Astrocyte (in vitro differentiated cells and primary cell): ENCODE results near the gene H3-3A. TPM values are rescaled to one million over a fixed set of nuclear protein-coding genes. Genes with fewer than 3 reads are reported as not detected.

Source experiments
- DNase-seq: peaks from one replicate; pipeline ENCODE4 v3.0.0-alpha.2; 2010; ENCODE audit warnings: low read depth
- FAIRE-seq: peaks from 2 replicates; lab custom pipeline; 2011; peaks lifted over from hg19 to GRCh38; lab: Jason Lieb, UNC
- H2AFZ ChIP-seq: 2 replicates; pipeline ENCODE4 v1.6.0; 2012; ENCODE audit warnings: low read depth, low read length, inconsistent platforms
- H3K27ac ChIP-seq: 2 replicates; pipeline ENCODE4 v1.5.1; 2011; ENCODE audit warnings: low read depth, low read length, inconsistent platforms
- H3K27me3 ChIP-seq: 2 replicates; pipeline ENCODE4 v1.6.0; 2011; ENCODE audit warnings: low read length, inconsistent platforms; ENCODE audit not compliant: insufficient read depth
- H3K36me3 ChIP-seq: 2 replicates; pipeline ENCODE4 v1.5.1; 2011; ENCODE audit warnings: low read length, inconsistent platforms; ENCODE audit not compliant: insufficient read depth
- H3K4me1 ChIP-seq: 2 replicates; pipeline ENCODE4 v1.5.1; 2011; ENCODE audit warnings: low read length, inconsistent platforms; ENCODE audit not compliant: insufficient read depth
- H3K4me2 ChIP-seq: 2 replicates; pipeline ENCODE4 v1.6.0; 2012; ENCODE audit warnings: low read length, inconsistent platforms
- H3K4me3 ChIP-seq: 2 replicates; pipeline ENCODE4 v1.5.1; 2011; ENCODE audit warnings: low read depth, mild to moderate bottlenecking, low read length, inconsistent platforms; ENCODE audit not compliant: insufficient read depth
- H3K79me2 ChIP-seq: 2 replicates; pipeline ENCODE4 v1.6.0; 2012; ENCODE audit warnings: mild to moderate bottlenecking, low read length, inconsistent platforms; ENCODE audit not compliant: insufficient read depth
- H3K9ac ChIP-seq: 2 replicates; pipeline ENCODE4 v1.6.0; 2012; ENCODE audit warnings: mild to moderate bottlenecking, low read length, inconsistent platforms
- H3K9me3 ChIP-seq: 2 replicates; pipeline ENCODE4 v1.5.1; 2012; ENCODE audit warnings: low read depth, mild to moderate bottlenecking, low read length, inconsistent platforms; ENCODE audit not compliant: insufficient read depth
- H4K20me1 ChIP-seq: 2 replicates; pipeline ENCODE4 v1.6.0; 2012; ENCODE audit warnings: low read length, inconsistent platforms; ENCODE audit not compliant: insufficient read depth
- H3K27ac Mint-ChIP-seq: one replicate; pipeline ENCODE4 v1.8.0; 2021; ENCODE audit warnings: mild to moderate bottlenecking, mixed read lengths; ENCODE audit not compliant: unreplicated experiment
- H3K27me3 Mint-ChIP-seq: one replicate; pipeline ENCODE4 v1.8.0; 2021; ENCODE audit warnings: low read depth, mixed read lengths; ENCODE audit not compliant: unreplicated experiment
- H3K36me3 Mint-ChIP-seq: one replicate; pipeline ENCODE4 v1.8.0; 2021; ENCODE audit warnings: low read depth, mixed read lengths; ENCODE audit not compliant: unreplicated experiment
- H3K4me1 Mint-ChIP-seq: one replicate; pipeline ENCODE4 v1.8.0; 2021; ENCODE audit warnings: low read depth, mixed read lengths; ENCODE audit not compliant: unreplicated experiment
- H3K4me3 Mint-ChIP-seq: one replicate; pipeline ENCODE4 v1.8.0; 2021; ENCODE audit warnings: mild to moderate bottlenecking, moderate library complexity, mixed read lengths; ENCODE audit not compliant: unreplicated experiment
- H3K9me3 Mint-ChIP-seq: one replicate; pipeline ENCODE4 v1.8.0; 2021; ENCODE audit warnings: mild to moderate bottlenecking, mixed read lengths; ENCODE audit not compliant: unreplicated experiment
- CTCF ChIP-seq: IDR thresholded peaks from 2 replicates; pipeline ENCODE4 v1.5.1; 2011; ENCODE audit warnings: low read depth, mild to moderate bottlenecking, inconsistent platforms, low read length, moderate library complexity; ENCODE audit not compliant: insufficient read depth
- EZH2 ChIP-seq: IDR thresholded peaks from 2 replicates; pipeline ENCODE4 v1.6.1; 2012; ENCODE audit warnings: mild to moderate bottlenecking, low read length, inconsistent platforms; ENCODE audit not compliant: insufficient read depth
- total RNA-seq: library from RNA; stranded (reverse); gene quantifications from 2 replicates; pipeline ENCODE4 v1.2.1, GENCODE V29; 2021

The H3-3A gene
- total RNA-seq, 1 donor from 2014 or later: 375 TPM

- TF ChIP-seq CTCF (no peak), EZH2 (no peak)
- H3K36me3 Mint-ChIP-seq: peaks cover 1% of the 10 kb centered on the region
- no peak for FAIRE-seq
Measured at GRCh38 chr1:226095286-226095685, 32.8 kb downstream of the H3-3A start.

GRCh38 chr1:226097866-226098625, 35.5 kb downstream of the H3-3A start:
- Mint-ChIP-seq H3K4me1 (peaks cover 2% of the 10 kb centered on the region), H3K9me3 (no peaks in the 10 kb centered on the region), H3K27me3 (peaks cover 23% of the 10 kb centered on the region), H3K27ac (no peak overlapping the region), H3K36me3 (peaks cover 1% of the 10 kb centered on the region), H3K4me3 (no peak overlapping the region)
- no peak overlapping the region for H3K27ac ChIP-seq
- no peak overlapping the region for H2AFZ ChIP-seq
- H3K4me2 ChIP-seq: peak overlapping the region; percentile 57
- H3K9ac ChIP-seq: peak overlapping the region; percentile 51
- no peaks in the 10 kb centered on the region for H3K36me3 ChIP-seq
- peaks cover 5% of the 10 kb centered on the region for H3K27me3 ChIP-seq
- H3K79me2 ChIP-seq: no peaks in the 10 kb centered on the region
- DNase-seq (peak; percentile 83), FAIRE-seq (no peak)
- H3K4me1 ChIP-seq: peaks cover 15% of the 10 kb centered on the region
- TF ChIP-seq EZH2 (no peak), CTCF (no peak)
- H3K4me3 ChIP-seq: no peak overlapping the region
- no peaks in the 10 kb centered on the region for H4K20me1 ChIP-seq
- no peaks in the 10 kb centered on the region for H3K9me3 ChIP-seq

More at GRCh38 chr1:226095286-226095685, 32.8 kb downstream of the H3-3A start:
- H4K20me1 ChIP-seq: no peaks in the 10 kb centered on the region
- no peak overlapping the region for H3K9ac ChIP-seq
- peaks cover 5% of the 10 kb centered on the region for H3K27me3 ChIP-seq
- peaks cover 2% of the 10 kb centered on the region for H3K4me1 Mint-ChIP-seq
- H3K79me2 ChIP-seq: no peaks in the 10 kb centered on the region
- no peaks in the 10 kb centered on the region for H3K9me3 ChIP-seq
- no peak overlapping the region for H2AFZ ChIP-seq
- no peak for DNase-seq
- peaks cover 18% of the 10 kb centered on the region for H3K27me3 Mint-ChIP-seq
- H3K4me3 Mint-ChIP-seq: no peak overlapping the region
- H3K27ac Mint-ChIP-seq: no peak overlapping the region
- H3K27ac ChIP-seq: no peak overlapping the region
- H3K36me3 ChIP-seq: no peaks in the 10 kb centered on the region
- peaks cover 9% of the 10 kb centered on the region for H3K4me1 ChIP-seq
- peaks cover 5% of the 10 kb centered on the region for H3K9me3 Mint-ChIP-seq
- H3K4me2 ChIP-seq: no peak overlapping the region
- no peak overlapping the region for H3K4me3 ChIP-seq
